Natural killer cell (primary cell): ENCODE measurements around the gene RXRA. TPM values are rescaled to one million over a fixed set of nuclear protein-coding genes. Genes with fewer than 3 reads are reported as not detected.

Source experiments
- ATAC-seq, 3 donors: fragments of 150-1000 bp in 2 of 3; fragments of 200-7000 bp in 1 of 3; cut with Tn5 transposase; 1 replicate in 1 of 3; 2 replicates in 2 of 3; pipeline ENCODE4 v1.10.0; 2021; ENCODE audit warnings: mild to moderate bottlenecking in 2 of 3, moderate library complexity in 2 of 3
- DNase-seq, 2 donors: peaks; one replicate each; pipeline versions ENCODE4 v3.0.0 to v3.0.0-alpha.2; 2013 to 2021; ENCODE audit warnings: mixed read lengths in 1 of 2
- H3K27ac ChIP-seq: one replicate; pipeline ENCODE4 v1.5.1; 2013; ENCODE audit warnings: mild to moderate bottlenecking, low read length
- H3K27me3 ChIP-seq: one replicate; pipeline ENCODE4 v1.6.1; 2013; ENCODE audit warnings: low read length; ENCODE audit not compliant: control insufficient read depth, insufficient read depth
- H3K36me3 ChIP-seq: one replicate; pipeline ENCODE4 v1.6.1; 2013; ENCODE audit warnings: low read length; ENCODE audit not compliant: control insufficient read depth, insufficient read depth
- H3K4me1 ChIP-seq: one replicate; pipeline ENCODE4 v1.6.1; 2013; ENCODE audit warnings: low read length; ENCODE audit not compliant: control insufficient read depth, insufficient read depth
- H3K4me3 ChIP-seq: one replicate; pipeline ENCODE4 v1.5.1; 2013; ENCODE audit warnings: low read length
- H3K9me3 ChIP-seq: one replicate; pipeline ENCODE4 v1.6.1; 2013; ENCODE audit warnings: low read length; ENCODE audit not compliant: control insufficient read depth, insufficient read depth
- H3K27ac Mint-ChIP-seq, 2 donors: one replicate each; pipeline ENCODE4 v1.8.0; 2022; ENCODE audit warnings: mild to moderate bottlenecking in 2 of 2, mixed read lengths in 2 of 2, moderate library complexity in 1 of 2
- H3K27me3 Mint-ChIP-seq, 2 donors: one replicate each; pipeline ENCODE4 v1.8.0; 2022; ENCODE audit warnings: low read depth in 2 of 2, mixed read lengths in 2 of 2
- H3K36me3 Mint-ChIP-seq: one replicate; pipeline ENCODE4 v1.8.0; 2022; ENCODE audit warnings: mixed read lengths
- H3K4me1 Mint-ChIP-seq, 2 donors: one replicate each; pipeline ENCODE4 v1.8.0; 2022; ENCODE audit warnings: mixed read lengths in 2 of 2
- H3K4me3 Mint-ChIP-seq: one replicate; pipeline ENCODE4 v1.8.0; 2022; ENCODE audit warnings: mild to moderate bottlenecking, moderate library complexity, mixed read lengths
- H3K9me3 Mint-ChIP-seq, 2 donors: one replicate each; pipeline ENCODE4 v1.8.0; 2022; ENCODE audit warnings: mixed read lengths in 2 of 2
- CTCF ChIP-seq: fragments of 200-600 bp; IDR thresholded peaks from one replicate; pipeline ENCODE4 v1.8.0; 2022; ENCODE audit warnings: antibody characterized with exemption
- WGBS: methylation state at CpG from one replicate; pipeline ENCODE4 v1.1.7; 2013; ENCODE audit warnings: missing lambda C conversion rate; ENCODE audit not compliant: insufficient coverage; 5-methylcytosine and 5-hydroxymethylcytosine counted together
- intact Hi-C: fragments of 100-400 bp; cut with micrococcal nuclease; formaldehyde crosslinking; loops from one replicate; pipeline ENCODE4 v1.14.2; 2022
- total RNA-seq, 4 donors: library from RNA; stranded (reverse); fragments of 120-200 nt in 1 of 4; gene quantifications; one replicate each; pipeline versions ENCODE4 v1.2.3 to v1.2.4, GENCODE V29; 2013 to 2022

Gene RXRA
- total RNA-seq, 3 donors from 2014 or later (not counting 1 experiment from before 2014, with no cell fraction given) = 30.9 to 64.1 (median 42.2) TPM

- Histone ChIP-seq H3K27ac (no peak overlapping the region), H3K4me1 (peaks cover 8% of the 10 kb centered on the region), H3K4me3 (no peak overlapping the region), H3K36me3 (no peaks in the 10 kb centered on the region), H3K9me3 (no peaks in the 10 kb centered on the region), H3K27me3 (no peaks in the 10 kb centered on the region)
- H3K36me3 Mint-ChIP-seq = no peaks in the 10 kb centered on the region
- H3K4me1 Mint-ChIP-seq = peaks cover 0 to 4% of the 10 kb centered on the region in 2 donors
- 84% methylated on average over 22 of the region's 23 CpGs for WGBS
- ATAC-seq = no peak
- intact Hi-C loops = no loop called here
- no peaks in the 10 kb centered on the region for H3K9me3 Mint-ChIP-seq
- no peak for DNase-seq
- no peak overlapping the region for H3K4me3 Mint-ChIP-seq
- no peak for TF ChIP-seq CTCF
- H3K27ac Mint-ChIP-seq = no peak overlapping the region
- no peaks in the 10 kb centered on the region for H3K27me3 Mint-ChIP-seq
Observed at GRCh38 chr9:134359493-134360179, 33.4 kb downstream of the RXRA start.

GRCh38 chr9:134360180-134360759 is 34.0 kb downstream of the RXRA start:
- H3K9me3 Mint-ChIP-seq = no peaks in the 10 kb centered on the region
- no peak overlapping the region for H3K27ac Mint-ChIP-seq
- intact Hi-C loops = no loop called here
- Histone ChIP-seq H3K36me3 (no peaks in the 10 kb centered on the region), H3K4me3 (no peak overlapping the region), H3K27ac (no peak overlapping the region), H3K4me1 (peaks cover 12% of the 10 kb centered on the region), H3K27me3 (no peaks in the 10 kb centered on the region), H3K9me3 (no peaks in the 10 kb centered on the region)
- DNase-seq = no peak
- no peak overlapping the region for H3K4me3 Mint-ChIP-seq
- H3K27me3 Mint-ChIP-seq = no peaks in the 10 kb centered on the region
- H3K4me1 Mint-ChIP-seq = peaks cover 0 to 4% of the 10 kb centered on the region in 2 donors
- WGBS = 79% methylated on average over 30 of the region's 30 CpGs
- TF ChIP-seq CTCF = no peak
- no peaks in the 10 kb centered on the region for H3K36me3 Mint-ChIP-seq
- ATAC-seq = no peak

- H3K4me1 ChIP-seq = peaks cover 18% of the 10 kb centered on the region
Observed at GRCh38 chr9:134360897-134361296, 34.6 kb downstream of the RXRA start.

More at GRCh38 chr9:134360897-134361296, 34.6 kb downstream of the RXRA start:
- no peak overlapping the region for H3K4me3 Mint-ChIP-seq
- H3K36me3 ChIP-seq = no peaks in the 10 kb centered on the region
- intact Hi-C loops = no loop called here
- no peak overlapping the region for H3K27ac Mint-ChIP-seq
- H3K4me1 Mint-ChIP-seq = peaks cover 0 to 4% of the 10 kb centered on the region in 2 donors
- H3K27me3 ChIP-seq = no peaks in the 10 kb centered on the region
- H3K4me3 ChIP-seq = no peak overlapping the region
- no peak for ATAC-seq
- H3K9me3 ChIP-seq = no peaks in the 10 kb centered on the region
- H3K27ac ChIP-seq = no peak overlapping the region
- TF ChIP-seq CTCF = no peak
- no peak for DNase-seq
- no peaks in the 10 kb centered on the region for H3K36me3 Mint-ChIP-seq
- H3K27me3 Mint-ChIP-seq = no peaks in the 10 kb centered on the region
- H3K9me3 Mint-ChIP-seq = no peaks in the 10 kb centered on the region
- 87% methylated on average over 14 of the region's 14 CpGs for WGBS
